ENCODE measurements around the gene SKIC8. TPM values are rescaled to one million over a fixed set of nuclear protein-coding genes. Genes with fewer than 3 reads are reported as not detected.

Gene SKIC8
- total and polyA plus RNA-seq, 12 donors, result 45.9 to 137 (median 64.1) TPM

GRCh38 chr15:78272776-78273175, 26.6 kb downstream of the SKIC8 start:
- Histone ChIP-seq H3K27me3 (no peaks in the 10 kb centered on the region), H3K4me3 (no peak overlapping the region), H3K27ac (no peak overlapping the region), H3K36me3 (replicated peaks in 1 of 2) (peaks cover 0 to 23% of the 10 kb centered on the region in 2 donors), H3K9me3 (replicated peaks in 1 of 3) (no peaks in the 10 kb centered on the region), H3K4me1 (replicated peaks in 1 of 2) (peaks cover 0 to 5% of the 10 kb centered on the region in 2 donors)
- intact Hi-C loops (cut with DNase I), result no loop called here
- DNase-seq, result no peak
- 92 to 94% (median 92%) methylated on average over 3 of the region's 3 CpGs for WGBS, 4 donors
- no peak for TF ChIP-seq POLR2A (IDR thresholded peaks at IDR 0.05)
- TF ChIP-seq CTCF (IDR thresholded peaks at IDR 0.05), result no peak

- H3K27me3 ChIP-seq, result no peaks in the 10 kb centered on the region
- intact Hi-C loops (cut with DNase I), result no loop called here
- 57 to 77% (median 73%) methylated on average over 1 to 2 of the region's 2 CpGs for WGBS, 4 donors
- DNase-seq, result no peak
- peaks cover 0 to 19% of the 10 kb centered on the region in 2 donors for H3K36me3 ChIP-seq (replicated peaks in 1 of 2)
- no peak overlapping the region for H3K4me3 ChIP-seq
- H3K9me3 ChIP-seq (replicated peaks in 1 of 3), result no peaks in the 10 kb centered on the region
- no peak for TF ChIP-seq CTCF (IDR thresholded peaks at IDR 0.05)
- no peak for TF ChIP-seq POLR2A (IDR thresholded peaks at IDR 0.05)
- peaks cover 0 to 5% of the 10 kb centered on the region in 2 donors for H3K4me1 ChIP-seq (replicated peaks in 1 of 2)
- H3K27ac ChIP-seq, result no peak overlapping the region
Measured at GRCh38 chr15:78272316-78272715, 27.1 kb downstream of the SKIC8 start.

DNA sequence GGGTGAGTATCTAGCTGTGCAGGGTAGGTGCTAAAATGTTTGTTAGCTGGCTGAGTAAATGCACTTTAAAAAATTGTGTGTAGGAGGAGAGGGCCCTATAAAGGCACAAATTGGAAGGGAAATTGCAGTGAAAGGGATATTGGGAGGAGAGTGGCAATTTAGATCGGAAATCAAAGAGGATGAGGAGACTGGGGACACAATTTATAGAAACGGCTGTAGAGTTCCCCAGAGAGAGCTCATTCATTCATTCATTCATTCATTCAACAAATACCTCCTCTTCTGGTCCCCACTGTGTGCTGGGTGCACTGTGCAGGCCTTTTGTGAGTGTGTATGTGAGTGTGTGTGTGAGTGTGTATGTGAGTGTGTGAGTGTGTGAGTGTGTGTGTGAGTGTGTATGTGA, 32.6 kb downstream of the SKIC8 start:
- no peak for TF ChIP-seq CTCF (IDR thresholded peaks at IDR 0.05)
- no peak for TF ChIP-seq POLR2A (IDR thresholded peaks at IDR 0.05)
- WGBS, 4 donors, result 70 to 87% (median 80%) methylated on average over 2 of the region's 2 CpGs
- no peak overlapping the region for H3K4me3 ChIP-seq
- no peaks in the 10 kb centered on the region for H3K27me3 ChIP-seq
- intact Hi-C loops (cut with DNase I), result no loop called here
- DNase-seq, result no peak
- peaks cover 8 to 21% of the 10 kb centered on the region in 2 donors for H3K4me1 ChIP-seq (replicated peaks in 1 of 2)
- peak overlapping the region in 1 of 5 donors; percentile 71 for H3K27ac ChIP-seq
- H3K9me3 ChIP-seq (replicated peaks in 1 of 3), result no peaks in the 10 kb centered on the region
- no peaks in the 10 kb centered on the region for H3K36me3 ChIP-seq (replicated peaks in 1 of 2)

- no peak for DNase-seq
- no peaks in the 10 kb centered on the region for H3K27me3 ChIP-seq
- intact Hi-C loops (cut with DNase I), result no loop called here
- H3K27ac ChIP-seq, result peak overlapping the region in 2 of 5 donors; percentile 24 to 71
- TF ChIP-seq CTCF (IDR thresholded peaks at IDR 0.05) (no peak), POLR2A (IDR thresholded peaks at IDR 0.05) (no peak)
- H3K4me1 ChIP-seq (replicated peaks in 1 of 2), result peaks cover 8 to 21% of the 10 kb centered on the region in 2 donors
- H3K4me3 ChIP-seq, result no peak overlapping the region
- H3K36me3 ChIP-seq (replicated peaks in 1 of 2), result no peaks in the 10 kb centered on the region
- no peaks in the 10 kb centered on the region for H3K9me3 ChIP-seq (replicated peaks in 1 of 3)
Measured at GRCh38 chr15:78266229-78266628, 33.2 kb downstream of the SKIC8 start.

Measured in adrenal gland (tissue), 12 donors.